ENCODE results near the gene CRAT. TPM values are rescaled to one million over a fixed set of nuclear protein-coding genes. Genes with fewer than 3 reads are reported as not detected.
"Not testable (repeated sequence)": the region's sequence is repeated elsewhere in the genome, so short reads cannot be mapped to it uniquely, and the experiment has no call there.

Gene CRAT
- polyA plus RNA-seq, 1 experiment, result 61.2 TPM

- Histone ChIP-seq H3K27me3 (ENCODE audit: control insufficient read depth, insufficient read depth, low read length) (no peaks in the 10 kb centered on the region), H3K36me3 (ENCODE audit: control insufficient read depth, insufficient read depth, low read length) (peaks cover 5% of the 10 kb centered on the region), H3K4me3 (ENCODE audit: low read depth, low read length) (no peak overlapping the region)
- TF ChIP-seq CTCF (IDR thresholded peaks at IDR 0.05; ENCODE audit: insufficient read depth, low read depth, low read length), result no peak
- ChIA-PET CTCF (interaction anchor here (13.6 kb wide), 1 partner anchor 494 kb away, joined by 258 read pairs; the partner anchor contains the start of genes C9orf50 and NTMT1), POLR2A (no interaction called here)
- no peak for DNase-seq (ENCODE audit: low read depth)
Measured at GRCh38 chr9:129128689-129129088, 18.1 kb upstream of the CRAT start.

- peaks cover 7% of the 10 kb centered on the region for H3K36me3 ChIP-seq (ENCODE audit: control insufficient read depth, insufficient read depth, low read length)
- POLR2A ChIA-PET, result no interaction called here
- H3K27me3 ChIP-seq (ENCODE audit: control insufficient read depth, insufficient read depth, low read length), result no peaks in the 10 kb centered on the region
- no peak for DNase-seq (ENCODE audit: low read depth)
- TF ChIP-seq CTCF (IDR thresholded peaks at IDR 0.05; ENCODE audit: insufficient read depth, low read depth, low read length), result no peak
- CTCF ChIA-PET, result interaction anchor here (1.1 to 2.8 kb wide), 3 partner anchors 12 to 47 kb away, joined by 3 to 14 read pairs (median 4); no protein-coding TSS in a partner anchor
- no peak overlapping the region for H3K4me3 ChIP-seq (ENCODE audit: low read depth, low read length)
Measured at GRCh38 chr9:129126749-129127618, 16.4 kb upstream of the CRAT start.

GRCh38 chr9:129125478-129125877, 14.9 kb upstream of the CRAT start:
- TF ChIP-seq CTCF (IDR thresholded peaks at IDR 0.05; ENCODE audit: insufficient read depth, low read depth, low read length), result no peak
- Histone ChIP-seq H3K36me3 (ENCODE audit: control insufficient read depth, insufficient read depth, low read length) (peaks cover 10% of the 10 kb centered on the region), H3K4me3 (ENCODE audit: low read depth, low read length) (no peak overlapping the region), H3K27me3 (ENCODE audit: control insufficient read depth, insufficient read depth, low read length) (no peaks in the 10 kb centered on the region)
- ChIA-PET POLR2A (no interaction called here), CTCF (interaction anchor here (1.9 to 2.8 kb wide), 2 partner anchors 13 to 498 kb away, joined by 6 to 14 read pairs; no protein-coding TSS in a partner anchor)
- no peak for DNase-seq (ENCODE audit: low read depth)

GRCh38 chr9:129124506-129125069, 14.0 kb upstream of the CRAT start:
- Histone ChIP-seq H3K27me3 (ENCODE audit: control insufficient read depth, insufficient read depth, low read length) (no peaks in the 10 kb centered on the region), H3K36me3 (ENCODE audit: control insufficient read depth, insufficient read depth, low read length) (peaks cover 10% of the 10 kb centered on the region), H3K4me3 (ENCODE audit: low read depth, low read length) (no peak overlapping the region)
- ChIA-PET POLR2A (no interaction called here), CTCF (interaction anchor here (0.7 to 2.1 kb wide), 4 partner anchors 14 to 500 kb away, joined by 3 to 6 read pairs (median 4); no protein-coding TSS in a partner anchor)
- TF ChIP-seq CTCF (IDR thresholded peaks at IDR 0.05; ENCODE audit: insufficient read depth, low read depth, low read length), result no peak
- DNase-seq (ENCODE audit: low read depth), result no peak

- H3K4me3 ChIP-seq (ENCODE audit: low read depth, low read length); H3K27me3 ChIP-seq (ENCODE audit: control insufficient read depth, insufficient read depth, low read length); H3K36me3 ChIP-seq (ENCODE audit: control insufficient read depth, insufficient read depth, low read length); POLR2A ChIA-PET; DNase-seq (ENCODE audit: low read depth): not testable (repeated sequence)
- CTCF ChIA-PET, result interaction anchor here (1.7 to 5.2 kb wide), 3 partner anchors 8 to 501 kb away, joined by 4 to 33 read pairs (median 4); no protein-coding TSS in a partner anchor
Measured at GRCh38 chr9:129122976-129123375, 12.4 kb upstream of the CRAT start.

Data from BJ (cell line).